GM19193 (cell line): ENCODE measurements around the gene RAD52.

Source experiments
- POLR2A ChIP-seq: IDR thresholded peaks from 4 replicates; pipeline ENCODE4 v1.6.1; 2011; ENCODE audit not compliant: insufficient read depth, insufficient read length; ENCODE audit errors: extremely low read depth

RAD52 gene

GRCh38 chr12:938810-939209, 10.7 kb downstream of the RAD52 start:
- TF ChIP-seq POLR2A = no peak

- TF ChIP-seq POLR2A = no peak
Observed at GRCh38 chr12:936377-937345, 12.8 kb downstream of the RAD52 start.

- TF ChIP-seq POLR2A = no peak
Observed at GRCh38 chr12:931591-931990, 17.9 kb downstream of the RAD52 start.

- no peak for TF ChIP-seq POLR2A
Observed at GRCh38 chr12:931060-931459, 18.4 kb downstream of the RAD52 start.

- no peak for TF ChIP-seq POLR2A
Observed at GRCh38 chr12:926641-927040, 22.9 kb downstream of the RAD52 start.

- no peak for TF ChIP-seq POLR2A
Observed at GRCh38 chr12:922285-922684, 27.2 kb downstream of the RAD52 start.

- no peak for TF ChIP-seq POLR2A
Observed at GRCh38 chr12:920676-921075, 28.8 kb downstream of the RAD52 start.

- TF ChIP-seq POLR2A = no peak
Observed at GRCh38 chr12:916712-917445, 32.6 kb downstream of the RAD52 start.

- TF ChIP-seq POLR2A = no peak
Observed at GRCh38 chr12:916240-916639, 33.3 kb downstream of the RAD52 start.

GRCh38 chr12:915090-915489, 34.4 kb downstream of the RAD52 start:
- TF ChIP-seq POLR2A = no peak

- no peak for TF ChIP-seq POLR2A
Observed at GRCh38 chr12:913919-914698, 35.4 kb downstream of the RAD52 start.

GRCh38 chr12:912466-913235, 36.8 kb downstream of the RAD52 start:
- TF ChIP-seq POLR2A = no peak

- no peak for TF ChIP-seq POLR2A
Observed at GRCh38 chr12:911191-911826, 38.2 kb downstream of the RAD52 start.

- TF ChIP-seq POLR2A = no peak
Observed at GRCh38 chr12:910416-910815, 39.1 kb downstream of the RAD52 start.
